BJ (cell line): ENCODE measurements around the gene BRAT1. TPM values are rescaled to one million over a fixed set of nuclear protein-coding genes. Genes with fewer than 3 reads are reported as not detected.

ENCODE experiments used
- CTCF ChIA-PET: fragments of 350-600 bp; formaldehyde crosslinking; extraction: SDS; loops from one replicate; lab custom pipeline; 2021; ENCODE audit warnings: antibody characterized with exemption, inconsistent platforms; lab: Yijun Ruan, JAX
- POLR2A ChIA-PET: fragments of 300-600 bp; sonication (Branson Sonifier 250); formaldehyde crosslinking; extraction: SDS; loops from one replicate; lab custom pipeline; 2021; ENCODE audit warnings: antibody characterized with exemption; lab: Charles Lee
- DNase-seq: peaks from one replicate; pipeline ENCODE4 v3.0.0-alpha.2; 2011; ENCODE audit warnings: low read depth
- H3K27me3 ChIP-seq: 2 replicates; pipeline ENCODE4 v1.6.0; 2011; ENCODE audit warnings: low read length; ENCODE audit not compliant: control insufficient read depth, insufficient read depth
- H3K36me3 ChIP-seq: 2 replicates; pipeline ENCODE4 v1.5.1; 2011; ENCODE audit warnings: low read length; ENCODE audit not compliant: control insufficient read depth, insufficient read depth
- H3K4me3 ChIP-seq: 2 replicates; pipeline ENCODE4 v1.5.1; 2011; ENCODE audit warnings: low read depth, mild to moderate bottlenecking, control low read depth, low read length
- polyA plus RNA-seq: library from polyadenylated mRNA; depleted of rRNA; stranded (reverse); fragments of >200 nt; gene quantifications from 2 replicates; pipeline ENCODE4 v1.2.3, GENCODE V29; 2011
- TF ChIP-seq, protein P1 (sequence below): IDR thresholded peaks from 2 replicates; pipeline ENCODE4 v1.5.1; 2011; ENCODE audit warnings: low read depth, mild to moderate bottlenecking, control low read depth, inconsistent platforms, low read length, moderate library complexity; ENCODE audit not compliant: insufficient read depth

Gene BRAT1
- polyA plus RNA-seq, 1 experiment = 17.9 TPM

DNA sequence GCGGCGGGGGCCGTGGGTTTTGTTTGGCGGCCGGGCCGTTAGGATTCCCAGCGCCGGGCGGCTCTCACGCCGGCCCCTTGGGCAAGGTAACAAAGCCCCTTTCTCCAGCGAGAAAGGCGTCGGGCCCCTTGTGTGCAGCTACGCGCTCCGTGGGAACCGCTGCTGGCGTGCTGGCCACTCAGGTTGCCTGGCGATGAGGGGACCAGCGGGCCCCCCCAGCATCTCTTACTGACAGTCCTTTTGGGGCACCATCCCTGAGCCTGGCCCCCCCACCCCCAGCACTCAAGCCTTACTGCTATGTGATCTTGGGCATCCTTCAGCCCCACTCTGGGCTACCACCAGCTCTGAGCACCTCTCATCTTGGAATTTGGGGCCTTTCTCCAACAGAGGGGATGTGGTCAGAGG is 34.0 kb downstream of the BRAT1 start:
- ChIA-PET POLR2A (no interaction called here), CTCF (interaction anchor here (1.0 to 1.6 kb wide), 2 partner anchors 53 to 56 kb away, joined by 3 read pairs; no protein-coding TSS in a partner anchor)
- Histone ChIP-seq H3K36me3 (peaks cover 5% of the 10 kb centered on the region), H3K27me3 (no peaks in the 10 kb centered on the region), H3K4me3 (peak overlapping the region; percentile 52)
- TF ChIP-seq, protein P1, sequence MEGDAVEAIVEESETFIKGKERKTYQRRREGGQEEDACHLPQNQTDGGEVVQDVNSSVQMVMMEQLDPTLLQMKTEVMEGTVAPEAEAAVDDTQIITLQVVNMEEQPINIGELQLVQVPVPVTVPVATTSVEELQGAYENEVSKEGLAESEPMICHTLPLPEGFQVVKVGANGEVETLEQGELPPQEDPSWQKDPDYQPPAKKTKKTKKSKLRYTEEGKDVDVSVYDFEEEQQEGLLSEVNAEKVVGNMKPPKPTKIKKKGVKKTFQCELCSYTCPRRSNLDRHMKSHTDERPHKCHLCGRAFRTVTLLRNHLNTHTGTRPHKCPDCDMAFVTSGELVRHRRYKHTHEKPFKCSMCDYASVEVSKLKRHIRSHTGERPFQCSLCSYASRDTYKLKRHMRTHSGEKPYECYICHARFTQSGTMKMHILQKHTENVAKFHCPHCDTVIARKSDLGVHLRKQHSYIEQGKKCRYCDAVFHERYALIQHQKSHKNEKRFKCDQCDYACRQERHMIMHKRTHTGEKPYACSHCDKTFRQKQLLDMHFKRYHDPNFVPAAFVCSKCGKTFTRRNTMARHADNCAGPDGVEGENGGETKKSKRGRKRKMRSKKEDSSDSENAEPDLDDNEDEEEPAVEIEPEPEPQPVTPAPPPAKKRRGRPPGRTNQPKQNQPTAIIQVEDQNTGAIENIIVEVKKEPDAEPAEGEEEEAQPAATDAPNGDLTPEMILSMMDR = no peak
- DNase-seq = no peak

DNA sequence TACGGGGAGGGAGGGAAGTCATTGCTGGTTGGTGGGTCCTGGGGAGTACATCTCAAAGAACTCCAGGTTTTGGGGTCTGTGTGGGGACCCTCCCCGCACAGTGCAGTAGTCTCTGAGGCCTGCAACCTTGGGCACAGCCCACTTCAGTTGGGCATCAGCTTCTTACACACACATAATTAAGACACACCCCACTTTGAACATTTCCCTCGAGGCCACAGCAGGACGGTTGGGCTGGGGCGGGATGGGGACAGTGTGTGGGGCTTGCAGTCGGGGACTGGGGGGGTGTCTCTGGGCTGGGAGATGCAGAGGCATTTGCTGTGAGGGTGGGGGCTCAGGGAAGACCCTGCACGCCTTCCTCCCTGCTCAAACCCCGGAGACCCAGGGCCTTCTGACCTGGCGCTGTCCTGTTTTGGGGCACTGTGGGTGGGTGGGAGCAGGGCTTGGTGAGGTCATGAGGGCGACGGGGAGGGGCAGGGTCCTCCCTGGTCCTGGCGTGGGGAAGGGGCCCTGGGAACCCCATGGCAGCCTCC is 34.5 kb downstream of the BRAT1 start:
- DNase-seq = no peak
- peak overlapping the region; percentile 52 for H3K4me3 ChIP-seq
- POLR2A ChIA-PET = no interaction called here
- H3K36me3 ChIP-seq = peaks cover 4% of the 10 kb centered on the region
- no peaks in the 10 kb centered on the region for H3K27me3 ChIP-seq
- TF ChIP-seq, protein P1 = no peak
- CTCF ChIA-PET = interaction anchor here (1.0 to 1.6 kb wide), 2 partner anchors 52 to 55 kb away, joined by 3 read pairs; no protein-coding TSS in a partner anchor

DNA sequence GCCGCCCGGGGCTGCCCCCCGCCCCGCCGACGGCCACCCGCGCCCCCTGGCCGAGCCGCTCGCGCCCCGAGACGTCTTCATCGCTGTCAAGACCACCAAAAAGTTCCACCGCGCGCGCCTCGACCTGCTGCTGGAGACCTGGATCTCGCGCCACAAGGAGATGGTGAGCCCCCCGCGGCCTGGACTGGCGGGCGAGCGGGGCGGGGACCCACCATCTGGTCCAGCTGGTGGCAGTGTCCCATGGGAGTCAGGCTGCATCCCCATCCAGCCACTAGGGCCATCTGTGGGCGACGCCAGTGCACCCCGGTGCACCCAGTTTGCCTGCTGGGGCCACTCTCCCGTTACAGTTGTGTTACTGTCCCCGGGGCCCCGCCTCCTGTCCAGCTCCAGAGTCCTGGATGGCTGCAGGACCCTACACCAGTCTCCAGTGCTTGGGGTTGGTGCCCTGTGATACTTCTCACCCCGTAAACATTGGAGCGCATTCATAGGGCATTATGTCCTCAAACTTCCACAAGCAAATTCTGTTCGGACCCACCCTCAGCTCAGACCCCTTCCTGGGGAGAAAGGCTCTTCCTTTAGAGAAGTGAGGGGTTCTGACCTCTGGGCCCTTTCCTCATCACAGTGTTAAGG is 35.1 kb downstream of the BRAT1 start:
- ChIA-PET POLR2A (no interaction called here), CTCF (interaction anchor here (1.0 kb wide), 1 partner anchor 55 kb away, joined by 3 read pairs; no protein-coding TSS in a partner anchor)
- Histone ChIP-seq H3K36me3 (no peaks in the 10 kb centered on the region; the same call in 1 of the 2 replicates), H3K27me3 (no peaks in the 10 kb centered on the region), H3K4me3 (peak overlapping the region; percentile 52)
- no peak for DNase-seq
- TF ChIP-seq, protein P1 = peak; percentile 20; the same call in 1 of the 2 replicates

DNA sequence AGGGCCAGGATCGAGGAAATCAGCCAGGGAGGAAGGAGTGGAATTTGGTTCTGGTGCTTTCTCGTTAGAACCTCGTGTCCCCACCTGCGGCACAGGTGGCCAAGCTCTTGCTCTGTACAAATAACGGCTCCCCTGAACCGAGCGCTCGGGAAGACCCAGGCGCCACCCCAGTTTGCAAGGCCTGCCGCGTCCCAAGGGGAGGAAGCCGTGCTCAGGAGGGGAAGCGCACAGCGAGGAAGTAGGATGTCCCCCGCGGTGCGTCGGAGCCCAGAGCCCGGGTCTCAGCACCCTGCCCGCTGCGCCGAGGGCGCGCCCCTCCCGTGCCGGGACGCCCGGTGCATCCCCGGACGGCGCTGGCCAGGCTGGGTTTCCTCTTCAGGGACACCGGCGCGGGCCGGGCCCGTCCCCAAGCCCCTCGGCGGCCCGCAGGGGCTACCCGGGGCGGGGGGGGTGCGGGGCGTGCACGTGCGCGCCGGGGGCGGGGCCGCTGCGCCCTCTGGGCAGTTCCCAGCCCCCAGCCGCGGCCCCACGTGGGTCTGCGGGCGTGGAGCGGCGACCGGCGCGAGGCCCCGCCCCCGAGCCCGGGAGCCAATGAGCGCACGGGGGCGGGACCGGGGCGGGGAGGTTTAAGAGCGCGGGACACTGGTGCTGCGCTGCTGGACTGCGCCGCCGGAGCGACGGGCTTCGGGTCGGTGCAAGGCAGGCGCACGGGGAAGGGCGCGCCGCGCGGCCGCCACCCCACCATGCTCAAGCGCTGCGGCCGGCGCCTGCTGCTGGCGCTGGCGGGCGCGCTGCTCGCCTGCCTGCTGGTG is 36.0 kb downstream of the BRAT1 start, which contains the start of gene LFNG:
TSS of gene LFNG (plus strand) at position 656 of the 812 bp plus-strand sequence. CDS start at position 744, 88 bp downstream.
- Histone ChIP-seq H3K4me3 (peak within 1 kb of the TSS; percentile 52), H3K27me3 (no peaks in the 10 kb centered on the region), H3K36me3 (no peaks in the 10 kb centered on the region)
- DNase-seq = peak; percentile 35
- POLR2A ChIA-PET = no interaction called here
- TF ChIP-seq, protein P1 = no peak
- CTCF ChIA-PET = no interaction called here

DNA sequence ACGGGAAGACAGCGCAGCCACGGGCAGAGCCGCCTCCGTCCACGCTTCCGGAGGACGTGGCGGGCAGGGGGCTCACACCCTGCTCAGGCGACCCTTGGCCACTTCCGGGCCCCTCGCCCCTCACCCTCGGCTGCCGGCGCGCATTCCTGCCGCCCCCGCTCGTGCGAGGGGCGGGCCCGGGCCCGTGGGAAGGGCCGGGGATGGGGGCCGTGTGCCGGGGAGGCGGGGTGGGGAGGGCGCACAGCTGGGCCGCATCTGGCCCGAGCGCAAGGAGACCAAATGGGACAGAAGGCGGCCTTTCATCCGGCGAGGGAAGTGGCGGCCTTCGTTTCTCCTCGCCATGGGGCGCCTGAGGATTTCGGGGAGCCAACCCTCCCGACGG is 36.6 kb downstream of the BRAT1 start:
- H3K36me3 ChIP-seq = no peaks in the 10 kb centered on the region
- ChIA-PET POLR2A (no interaction called here), CTCF (no interaction called here)
- peak overlapping the region; percentile 35; the same call in 1 of the 2 replicates for H3K4me3 ChIP-seq
- no peaks in the 10 kb centered on the region for H3K27me3 ChIP-seq
- TF ChIP-seq, protein P1 = no peak
- DNase-seq = no peak
